K562 (cell line): Measurements from ENCODE around the gene EGR1. TPM values are rescaled to one million over a fixed set of nuclear protein-coding genes. Genes with fewer than 3 reads are reported as not detected.

Experiments used
- AFF4 ChIP-seq: sonication (generic); formaldehyde crosslinking; IDR thresholded peaks from 2 replicates; pipeline ENCODE4 v1.8.0; 2023; ENCODE audit warnings: mild to moderate bottlenecking, missing genetic modification reagents
- BACH1 ChIP-seq: fragments of 200-800 bp; sonication (Bioruptor generic); IDR thresholded peaks from 2 replicates; pipeline ENCODE4 v1.6.1; 2016; ENCODE audit warnings: missing genetic modification characterization, missing compliant biosample characterization
- E2F1 ChIP-seq: sonication (generic); formaldehyde crosslinking; IDR thresholded peaks from 2 replicates; pipeline ENCODE4 v1.8.1; 2023; ENCODE audit warnings: mild to moderate bottlenecking, missing genetic modification reagents, moderate library complexity
- HINFP ChIP-seq: fragments of 450-650 bp; conservative IDR thresholded peaks from 2 replicates; pipeline ENCODE4 v1.6.1; 2016; ENCODE audit warnings: missing genetic modification characterization, low read depth, mild to moderate bottlenecking, control low read depth, missing compliant biosample characterization
- ILF3 ChIP-seq: fragments of 450-650 bp; IDR thresholded peaks from 2 replicates; pipeline ENCODE4 v1.6.1; 2018; ENCODE audit warnings: antibody characterized with exemption, mild to moderate bottlenecking, moderate library complexity, borderline replicate concordance
- PML ChIP-seq: IDR thresholded peaks from 2 replicates; pipeline ENCODE4 v1.6.1; 2012; ENCODE audit warnings: low read length, inconsistent platforms
- POLR2A ChIP-seq: fragments of 450-650 bp; conservative IDR thresholded peaks from 2 replicates; pipeline ENCODE4 v1.6.1; 2016
- POLR2AphosphoS2 ChIP-seq: IDR thresholded peaks from 2 replicates; pipeline ENCODE4 v1.6.1; 2012; ENCODE audit warnings: low read length, improper control_type of control experiment
- POLR2AphosphoS5 ChIP-seq: IDR thresholded peaks from 2 replicates; pipeline ENCODE4 v1.6.1; 2011; ENCODE audit warnings: mild to moderate bottlenecking, low read depth, low read length, moderate library complexity; ENCODE audit not compliant: control insufficient read depth, insufficient read depth
- RBFOX2 ChIP-seq: fragments of 200-400 bp; formaldehyde crosslinking; IDR thresholded peaks from 2 replicates; pipeline ENCODE4 v1.6.1; 2017; ENCODE audit warnings: low read depth, mild to moderate bottlenecking, low read length, moderate library complexity
- RBM14 ChIP-seq: fragments of 200-400 bp; formaldehyde crosslinking; IDR thresholded peaks from 2 replicates; pipeline ENCODE4 v1.6.1; 2018; ENCODE audit warnings: low read depth, mild to moderate bottlenecking, low read length, moderate library complexity, borderline replicate concordance; ENCODE audit not compliant: insufficient read depth
- RBM22 ChIP-seq: fragments of 200-400 bp; formaldehyde crosslinking; IDR thresholded peaks from 2 replicates; pipeline ENCODE4 v1.6.1; 2018; ENCODE audit warnings: low read length, low read depth; ENCODE audit not compliant: poor library complexity, severe bottlenecking
- RBM39 ChIP-seq: fragments of 200-400 bp; formaldehyde crosslinking; optimal IDR thresholded peaks from 2 replicates; pipeline ENCODE3; 2018; ENCODE audit warnings: low read depth, low read length
- XRCC5 ChIP-seq: fragments of 200-400 bp; formaldehyde crosslinking; IDR thresholded peaks from 2 replicates; pipeline ENCODE4 v1.6.1; 2017; ENCODE audit warnings: low read depth, mild to moderate bottlenecking, low read length
- ZNF584 ChIP-seq: fragments of 200-800 bp; sonication (Bioruptor generic); IDR thresholded peaks from 2 replicates; pipeline ENCODE4 v1.6.1; 2016; ENCODE audit warnings: low read depth, mild to moderate bottlenecking, missing genetic modification characterization, missing compliant biosample characterization
- polyA plus RNA-seq, 8 experiments: library from polyadenylated mRNA; depleted of rRNA in 4 of 8; stranded (reverse) in 5 of 8; unstranded in 3 of 8; fragments of >200 nt; fragmentation: Nextera tagmentation in 2 of 8; fragmentation: Illumina TruSeq in 1 of 8; extraction: Ambion mirVana in 2 of 8; extraction: Trizol in 1 of 8; gene quantifications; 2 replicates each; pipeline versions ENCODE4 v1.2.1 to v1.2.3, GENCODE V29; 2011 to 2014; ENCODE audit warnings: inconsistent platforms in 1 of 8, missing spikeins in 1 of 8
- total RNA-seq, 7 experiments: library from RNA; depleted of rRNA in 6 of 7; stranded (reverse); fragments of >200 nt in 6 of 7; fragmentation: Illumina TruSeq in 2 of 7; extraction: Trizol in 2 of 7; gene quantifications; 2 replicates each; pipeline versions ENCODE4 v1.2.1 to v1.2.3, GENCODE V29; 2011 to 2021; ENCODE audit warnings: low replicate concordance in 1 of 7
- TF ChIP-seq, protein P1 (sequence below), 2 experiments: fragments of 150-350 bp in 1 of 2; IDR thresholded peaks; 2 replicates each; pipeline ENCODE4 v1.6.1; 2012 to 2016; ENCODE audit warnings: low read depth in 2 of 2, low read length in 2 of 2, mild to moderate bottlenecking in 1 of 2, moderate library complexity in 1 of 2

EGR1 gene
- total and polyA plus RNA-seq, 9 of the 15 experiments (the other 6 are each of a cell fraction or from before 2014, with no cell fraction given) = 1.3 to 132 (median 21.5) TPM

GRCh38 chr5:138468133-138468965, 3.1 kb downstream of the EGR1 start (continued):
- TF ChIP-seq, protein P1, sequence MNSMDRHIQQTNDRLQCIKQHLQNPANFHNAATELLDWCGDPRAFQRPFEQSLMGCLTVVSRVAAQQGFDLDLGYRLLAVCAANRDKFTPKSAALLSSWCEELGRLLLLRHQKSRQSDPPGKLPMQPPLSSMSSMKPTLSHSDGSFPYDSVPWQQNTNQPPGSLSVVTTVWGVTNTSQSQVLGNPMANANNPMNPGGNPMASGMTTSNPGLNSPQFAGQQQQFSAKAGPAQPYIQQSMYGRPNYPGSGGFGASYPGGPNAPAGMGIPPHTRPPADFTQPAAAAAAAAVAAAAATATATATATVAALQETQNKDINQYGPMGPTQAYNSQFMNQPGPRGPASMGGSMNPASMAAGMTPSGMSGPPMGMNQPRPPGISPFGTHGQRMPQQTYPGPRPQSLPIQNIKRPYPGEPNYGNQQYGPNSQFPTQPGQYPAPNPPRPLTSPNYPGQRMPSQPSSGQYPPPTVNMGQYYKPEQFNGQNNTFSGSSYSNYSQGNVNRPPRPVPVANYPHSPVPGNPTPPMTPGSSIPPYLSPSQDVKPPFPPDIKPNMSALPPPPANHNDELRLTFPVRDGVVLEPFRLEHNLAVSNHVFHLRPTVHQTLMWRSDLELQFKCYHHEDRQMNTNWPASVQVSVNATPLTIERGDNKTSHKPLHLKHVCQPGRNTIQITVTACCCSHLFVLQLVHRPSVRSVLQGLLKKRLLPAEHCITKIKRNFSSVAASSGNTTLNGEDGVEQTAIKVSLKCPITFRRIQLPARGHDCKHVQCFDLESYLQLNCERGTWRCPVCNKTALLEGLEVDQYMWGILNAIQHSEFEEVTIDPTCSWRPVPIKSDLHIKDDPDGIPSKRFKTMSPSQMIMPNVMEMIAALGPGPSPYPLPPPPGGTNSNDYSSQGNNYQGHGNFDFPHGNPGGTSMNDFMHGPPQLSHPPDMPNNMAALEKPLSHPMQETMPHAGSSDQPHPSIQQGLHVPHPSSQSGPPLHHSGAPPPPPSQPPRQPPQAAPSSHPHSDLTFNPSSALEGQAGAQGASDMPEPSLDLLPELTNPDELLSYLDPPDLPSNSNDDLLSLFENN (IDR thresholded peaks at IDR 0.05; ENCODE audit: low read depth in 2 of 2, low read length in 2 of 2) = peak in 1 of 2 experiments; percentile 1; a peak in 1 of 4 replicates
- no peak for TF ChIP-seq RBFOX2
- peak; percentile 52; the same call in 1 of the 2 replicates for TF ChIP-seq XRCC5
- peak; percentile 50; the same call in 1 of the 2 replicates for TF ChIP-seq ILF3
- peak; percentile 90 for TF ChIP-seq PML
- peak; percentile 17 for TF ChIP-seq RBM39
- TF ChIP-seq HINFP (tag) = no peak
- peak; percentile 57; the same call in 1 of the 2 replicates for TF ChIP-seq E2F1
- peak; percentile 93 for TF ChIP-seq RBM22
- TF ChIP-seq POLR2AphosphoS2 = peak; percentile 84; the same call in 1 of the 2 replicates
- peak; percentile 79 for TF ChIP-seq POLR2AphosphoS5
- no peak for TF ChIP-seq ZNF584 (CRISPR knock-in tag)
- TF ChIP-seq BACH1 (tag) = 0 out of 2 replicates have a peak, but pooled peaks have one; percentile 13
- TF ChIP-seq POLR2A = peak; percentile 94
- TF ChIP-seq RBM14 = peak; percentile 10; the same call in 1 of the 2 replicates
- peak; percentile 19; the same call in 1 of the 2 replicates for TF ChIP-seq AFF4 (CRISPR knock-in tag)
